Activated CD8-positive, alpha-beta T cell treated with anti-CD3 and anti-CD28 coated beads for 36 hours (primary cell): Measurements from ENCODE around the gene IAH1. TPM values are rescaled to one million over a fixed set of nuclear protein-coding genes. Genes with fewer than 3 reads are reported as not detected.

Experiments
- ATAC-seq: fragments of 200-7000 bp; cut with Tn5 transposase; one replicate; pipeline ENCODE4 v1.10.0; 2021; ENCODE audit warnings: mild to moderate bottlenecking, moderate library complexity
- CTCF ChIA-PET: fragments of 350-600 bp; sonication (Branson Sonifier 250); formaldehyde crosslinking; loops from one replicate; lab custom pipeline; 2021; ENCODE audit warnings: antibody characterized with exemption; lab: Charles Lee
- POLR2A ChIA-PET: fragments of 350-600 bp; sonication (Branson Sonifier 250); formaldehyde crosslinking; loops from one replicate; lab custom pipeline; 2021; ENCODE audit warnings: antibody characterized with exemption; lab: Charles Lee
- DNase-seq: peaks from one replicate; pipeline ENCODE4 v3.0.0-alpha.2; 2020
- H3K27ac Mint-ChIP-seq: one replicate; pipeline ENCODE4 v1.8.0; 2021; ENCODE audit warnings: mild to moderate bottlenecking, mixed read lengths
- H3K27me3 Mint-ChIP-seq: one replicate; pipeline ENCODE4 v1.8.0; 2021; ENCODE audit warnings: mixed read lengths
- H3K36me3 Mint-ChIP-seq: one replicate; pipeline ENCODE4 v1.8.0; 2021; ENCODE audit warnings: low read depth, mixed read lengths
- H3K4me1 Mint-ChIP-seq: one replicate; pipeline ENCODE4 v1.8.0; 2021; ENCODE audit warnings: low read depth, mixed read lengths
- H3K4me3 Mint-ChIP-seq: one replicate; pipeline ENCODE4 v1.8.0; 2021; ENCODE audit warnings: mild to moderate bottlenecking, moderate library complexity, mixed read lengths
- H3K9me3 Mint-ChIP-seq: one replicate; pipeline ENCODE4 v1.8.0; 2021; ENCODE audit warnings: mixed read lengths
- intact Hi-C: fragments of 100-400 bp; cut with micrococcal nuclease; formaldehyde crosslinking; loops from one replicate; pipeline ENCODE4 v1.10.0; 2022
- total RNA-seq, 2 experiments: library from RNA; stranded (reverse); gene quantifications; one replicate each; pipeline ENCODE4 v1.2.3, GENCODE V29; 2021
- TF ChIP-seq, protein P1 (sequence below): fragments of 200-600 bp; IDR thresholded peaks from one replicate; pipeline ENCODE4 v1.8.0; 2022; ENCODE audit warnings: antibody characterized with exemption, mild to moderate bottlenecking

IAH1 gene
- total RNA-seq, 2 experiments from 2014 or later = 64.9 to 67.3 TPM

DNA sequence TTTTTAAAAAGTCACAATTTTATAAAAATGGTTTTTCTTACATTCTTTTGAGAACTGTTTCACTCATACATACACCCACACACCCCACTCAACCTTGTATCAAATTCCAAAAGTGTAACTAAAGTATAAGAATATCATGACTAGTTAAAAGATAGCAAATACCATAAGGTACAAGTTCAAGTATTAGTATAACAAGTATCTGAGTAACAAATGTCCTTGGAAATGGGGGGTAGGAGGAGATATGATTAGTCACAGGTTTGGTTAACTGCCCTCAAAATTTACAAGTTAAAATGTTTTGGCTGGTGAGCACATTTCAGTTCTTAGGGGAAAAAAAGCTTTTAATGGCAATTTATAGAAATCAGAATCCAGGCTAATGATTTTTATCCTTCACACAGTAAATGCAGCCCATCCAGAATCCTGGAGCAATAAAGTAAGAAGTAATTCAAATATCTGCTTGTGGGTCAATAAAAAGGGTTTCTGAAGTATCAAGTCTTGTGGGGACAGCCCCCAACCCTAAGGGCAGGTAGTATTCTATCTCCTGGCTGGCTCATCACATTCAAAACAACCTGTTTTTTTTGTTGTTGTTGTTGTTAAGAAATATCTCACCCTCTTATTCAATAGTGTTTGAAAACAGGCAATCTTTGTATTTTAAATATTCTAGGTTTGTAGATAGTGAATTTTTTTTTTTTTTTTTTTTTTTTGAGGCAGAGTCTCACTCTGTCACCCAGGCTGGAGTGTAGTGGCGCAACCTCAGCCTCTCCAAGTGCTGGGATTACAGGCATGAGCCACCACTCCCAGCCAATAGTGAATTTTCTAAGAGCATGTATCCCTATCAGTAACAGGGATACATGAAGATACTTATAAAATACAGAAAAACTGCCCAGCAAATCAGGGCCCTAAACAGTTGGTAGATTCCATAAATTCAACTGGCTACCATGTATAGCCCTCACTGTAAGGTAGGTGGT lies 14.5 kb downstream of the IAH1 start:
- Mint-ChIP-seq H3K27me3 (no peaks in the 10 kb centered on the region), H3K4me1 (peaks cover 25% of the 10 kb centered on the region), H3K4me3 (no peak overlapping the region), H3K9me3 (no peaks in the 10 kb centered on the region), H3K36me3 (peaks cover 58% of the 10 kb centered on the region), H3K27ac (peak overlapping the region; percentile 75)
- ChIA-PET CTCF (no interaction called here), POLR2A (no interaction called here)
- ATAC-seq = peak; percentile 71
- no peak for DNase-seq
- TF ChIP-seq, protein P1, sequence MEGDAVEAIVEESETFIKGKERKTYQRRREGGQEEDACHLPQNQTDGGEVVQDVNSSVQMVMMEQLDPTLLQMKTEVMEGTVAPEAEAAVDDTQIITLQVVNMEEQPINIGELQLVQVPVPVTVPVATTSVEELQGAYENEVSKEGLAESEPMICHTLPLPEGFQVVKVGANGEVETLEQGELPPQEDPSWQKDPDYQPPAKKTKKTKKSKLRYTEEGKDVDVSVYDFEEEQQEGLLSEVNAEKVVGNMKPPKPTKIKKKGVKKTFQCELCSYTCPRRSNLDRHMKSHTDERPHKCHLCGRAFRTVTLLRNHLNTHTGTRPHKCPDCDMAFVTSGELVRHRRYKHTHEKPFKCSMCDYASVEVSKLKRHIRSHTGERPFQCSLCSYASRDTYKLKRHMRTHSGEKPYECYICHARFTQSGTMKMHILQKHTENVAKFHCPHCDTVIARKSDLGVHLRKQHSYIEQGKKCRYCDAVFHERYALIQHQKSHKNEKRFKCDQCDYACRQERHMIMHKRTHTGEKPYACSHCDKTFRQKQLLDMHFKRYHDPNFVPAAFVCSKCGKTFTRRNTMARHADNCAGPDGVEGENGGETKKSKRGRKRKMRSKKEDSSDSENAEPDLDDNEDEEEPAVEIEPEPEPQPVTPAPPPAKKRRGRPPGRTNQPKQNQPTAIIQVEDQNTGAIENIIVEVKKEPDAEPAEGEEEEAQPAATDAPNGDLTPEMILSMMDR = no peak
- intact Hi-C loops = no loop called here

DNA sequence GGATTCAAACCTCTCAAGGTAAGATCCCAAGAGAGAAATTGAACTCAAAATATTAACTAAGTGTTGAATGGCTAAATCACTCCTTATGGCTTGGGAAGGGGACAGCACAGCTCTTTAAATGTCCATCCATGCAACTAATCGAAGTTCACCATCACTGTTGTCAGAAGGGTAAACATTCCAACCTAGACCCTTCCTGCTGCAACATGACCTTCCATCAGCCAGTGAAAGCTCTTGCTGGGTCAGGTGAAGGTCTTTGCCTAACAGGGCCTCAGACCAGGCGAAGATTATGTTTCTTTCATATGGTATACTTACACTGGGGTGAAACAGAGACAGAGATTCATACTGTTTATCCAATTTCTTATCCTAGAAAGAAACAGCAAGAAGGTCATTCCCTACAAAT lies 16.4 kb downstream of the IAH1 start:
- Mint-ChIP-seq H3K27ac (peak overlapping the region; percentile 59), H3K4me1 (peaks cover 33% of the 10 kb centered on the region)
- intact Hi-C loops = no loop called here

DNA sequence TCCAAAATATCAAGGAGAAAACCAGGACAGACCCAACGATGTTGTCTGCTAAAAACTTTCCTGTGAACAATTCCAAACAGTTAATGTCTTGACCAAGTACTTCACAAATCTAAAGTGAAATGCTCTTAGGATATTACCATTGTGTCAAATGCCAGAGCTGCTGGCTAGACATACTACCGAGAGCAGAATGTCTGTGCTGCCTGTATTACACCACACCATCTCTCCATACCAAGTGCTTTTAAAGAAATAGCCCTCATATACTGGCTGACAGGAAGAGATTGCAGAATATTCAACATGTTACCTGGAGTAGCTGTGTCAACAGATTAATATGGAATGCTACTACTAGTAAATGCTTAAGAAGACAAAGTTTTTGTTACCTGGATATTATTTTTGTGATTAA lies 18.6 kb downstream of the IAH1 start:
- intact Hi-C loops = no loop called here
- CTCF ChIA-PET = interaction anchor here (0.7 kb wide), 1 partner anchor 11 kb away, joined by 3 read pairs; no protein-coding TSS in a partner anchor

More for the DNA sequence above, 16.4 kb downstream of the IAH1 start:
- H3K9me3 Mint-ChIP-seq = no peaks in the 10 kb centered on the region
- DNase-seq (no peak), ATAC-seq (no peak)
- H3K4me3 Mint-ChIP-seq = no peak overlapping the region
- peaks cover 51% of the 10 kb centered on the region for H3K36me3 Mint-ChIP-seq
- POLR2A ChIA-PET = interaction anchor here (0.8 to 1.8 kb wide), 5 partner anchors 8 to 65 kb away, joined by 3 to 5 read pairs (median 4); partner anchors contain the start of genes ADAM17 and IAH1
- CTCF ChIA-PET = interaction anchor here (0.9 kb wide), 1 partner anchor 17 kb away, joined by 3 read pairs; the partner anchor contains the start of gene IAH1
- TF ChIP-seq, protein P1 = no peak
- H3K27me3 Mint-ChIP-seq = no peaks in the 10 kb centered on the region

DNA sequence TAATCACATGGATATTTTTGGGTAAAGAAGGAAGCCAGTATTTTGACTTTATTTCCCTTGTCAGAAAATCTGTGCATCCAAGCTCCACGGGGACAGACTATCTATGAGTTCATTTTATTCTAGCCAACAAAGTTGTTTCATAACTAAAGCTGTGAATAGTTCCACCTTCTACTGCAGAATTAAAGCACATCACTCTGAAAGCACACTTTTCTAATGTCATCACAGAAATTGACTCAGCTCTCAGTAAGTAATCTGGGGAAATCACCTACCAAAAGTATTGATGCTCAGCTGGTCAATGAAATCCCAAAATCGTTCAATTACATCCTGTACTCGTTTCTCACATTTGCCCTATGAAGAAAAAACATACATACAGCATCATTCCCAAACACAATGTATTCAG lies 19.1 kb downstream of the IAH1 start:
- H3K4me3 Mint-ChIP-seq = no peak overlapping the region
- peaks cover 33% of the 10 kb centered on the region for H3K4me1 Mint-ChIP-seq
- TF ChIP-seq, protein P1 = no peak
- H3K27ac Mint-ChIP-seq = peak overlapping the region; percentile 41
- ChIA-PET CTCF (no interaction called here), POLR2A (interaction anchor here (0.8 to 1.3 kb wide), 3 partner anchors 20 to 71 kb away, joined by 3 to 4 read pairs (median 3); partner anchors contain the start of genes CPSF3, IAH1 and ITGB1BP1)
- H3K9me3 Mint-ChIP-seq = no peaks in the 10 kb centered on the region
- intact Hi-C loops = no loop called here
- peaks cover 48% of the 10 kb centered on the region for H3K36me3 Mint-ChIP-seq
- ATAC-seq (peak; percentile 55), DNase-seq (no peak)
- H3K27me3 Mint-ChIP-seq = no peaks in the 10 kb centered on the region

More for the DNA sequence above, 18.6 kb downstream of the IAH1 start:
- Mint-ChIP-seq H3K9me3 (no peaks in the 10 kb centered on the region), H3K4me3 (no peak overlapping the region), H3K27me3 (no peaks in the 10 kb centered on the region), H3K27ac (no peak overlapping the region), H3K36me3 (peaks cover 50% of the 10 kb centered on the region), H3K4me1 (peaks cover 39% of the 10 kb centered on the region)
- DNase-seq (no peak), ATAC-seq (no peak)
- TF ChIP-seq, protein P1 = no peak
- POLR2A ChIA-PET = interaction anchor here (0.8 to 1.3 kb wide), 4 partner anchors 19 to 139 kb away, joined by 3 to 5 read pairs (median 4); partner anchors contain the start of genes CPSF3, IAH1, ITGB1BP1 and YWHAQ
